ENCODE results near the gene HPRT1.
"Not testable (repeated sequence)": the region's sequence is repeated elsewhere in the genome, so short reads cannot be mapped to it uniquely, and the experiment has no call there.

HPRT1 gene, protein sequence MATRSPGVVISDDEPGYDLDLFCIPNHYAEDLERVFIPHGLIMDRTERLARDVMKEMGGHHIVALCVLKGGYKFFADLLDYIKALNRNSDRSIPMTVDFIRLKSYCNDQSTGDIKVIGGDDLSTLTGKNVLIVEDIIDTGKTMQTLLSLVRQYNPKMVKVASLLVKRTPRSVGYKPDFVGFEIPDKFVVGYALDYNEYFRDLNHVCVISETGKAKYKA

DNA sequence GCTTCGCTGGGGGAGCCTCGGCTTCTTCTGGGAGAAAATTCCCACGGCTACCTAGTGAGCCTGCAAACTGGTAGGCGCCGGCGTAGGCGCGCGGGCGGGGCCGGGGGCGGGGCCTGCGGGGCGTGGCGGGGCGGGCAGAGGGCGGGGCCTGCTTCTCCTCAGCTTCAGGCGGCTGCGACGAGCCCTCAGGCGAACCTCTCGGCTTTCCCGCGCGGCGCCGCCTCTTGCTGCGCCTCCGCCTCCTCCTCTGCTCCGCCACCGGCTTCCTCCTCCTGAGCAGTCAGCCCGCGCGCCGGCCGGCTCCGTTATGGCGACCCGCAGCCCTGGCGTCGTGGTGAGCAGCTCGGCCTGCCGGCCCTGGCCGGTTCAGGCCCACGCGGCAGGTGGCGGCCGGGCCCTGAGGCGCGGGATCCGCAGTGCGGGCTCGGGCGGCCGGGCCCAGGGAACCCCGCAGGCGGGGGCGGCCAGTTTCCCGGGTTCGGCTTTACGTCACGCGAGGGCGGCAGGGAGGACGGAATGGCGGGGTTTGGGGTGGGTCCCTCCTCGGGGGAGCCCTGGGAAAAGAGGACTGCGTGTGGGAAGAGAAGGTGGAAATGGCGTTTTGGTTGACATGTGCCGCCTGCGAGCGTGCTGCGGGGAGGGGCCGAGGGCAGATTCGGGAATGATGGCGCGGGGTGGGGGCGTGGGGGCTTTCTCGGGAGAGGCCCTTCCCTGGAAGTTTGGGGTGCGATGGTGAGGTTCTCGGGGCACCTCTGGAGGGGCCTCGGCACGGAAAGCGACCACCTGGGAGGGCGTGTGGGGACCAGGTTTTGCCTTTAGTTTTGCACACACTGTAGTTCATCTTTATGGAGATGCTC is at the start of gene HPRT1:
TSS of gene HPRT1 (plus strand) at position 161 of the 857 bp plus-strand sequence. CDS start at position 308, 147 bp downstream.
- peak; percentile 71 for DNase-seq

- DNase-seq: no peak
Observed at GRCh38 chrX:134416087-134416486, 43.9 kb upstream of the HPRT1 start.

GRCh38 chrX:134418317-134419113 is 41.5 kb upstream of the HPRT1 start:
- DNase-seq: no peak

DNA sequence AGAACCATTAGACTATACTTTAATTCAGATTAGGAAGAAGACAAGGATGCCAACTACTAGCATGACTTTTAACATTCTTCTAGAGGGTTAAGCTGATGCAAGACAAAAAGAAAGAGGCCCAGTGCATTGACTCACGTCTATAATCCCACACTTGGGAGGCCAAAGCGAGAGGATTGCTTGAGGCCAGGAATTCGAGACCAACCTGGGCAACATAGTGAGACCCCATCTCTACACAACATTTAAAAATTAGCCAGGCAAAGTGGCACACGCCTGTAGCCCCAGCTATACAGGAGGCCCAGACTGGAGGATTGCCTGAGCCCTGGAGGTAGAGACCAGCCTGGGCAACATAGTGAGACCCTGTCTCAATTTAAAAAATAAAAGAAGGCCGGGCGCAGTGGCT is 40.2 kb upstream of the HPRT1 start:
- DNase-seq: no peak

- DNase-seq: no peak
Observed at GRCh38 chrX:134423606-134424005, 36.4 kb upstream of the HPRT1 start.

DNA sequence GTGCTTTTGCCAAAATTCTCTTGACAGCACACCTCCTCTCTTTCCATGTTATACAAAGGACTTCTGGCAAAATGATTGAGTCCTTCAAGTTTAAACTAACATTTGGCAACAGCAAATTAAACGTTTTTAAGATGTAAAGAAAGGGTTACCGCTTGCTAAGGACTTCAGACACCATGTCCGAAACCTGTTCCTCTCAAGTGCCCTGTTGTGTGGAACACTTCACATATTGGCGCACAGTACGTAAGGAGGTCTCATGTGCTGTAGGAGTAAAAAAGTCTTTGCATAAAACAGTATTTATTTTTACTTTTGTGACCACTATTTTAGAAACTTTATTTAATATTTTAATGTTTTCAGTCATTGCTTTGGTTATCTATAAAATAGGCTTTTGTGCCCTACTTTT is 33.7 kb upstream of the HPRT1 start:
- DNase-seq: no peak

- DNase-seq: no peak
Observed at GRCh38 chrX:134431894-134432293, 28.1 kb upstream of the HPRT1 start.

GRCh38 chrX:134435894-134436293 is 24.1 kb upstream of the HPRT1 start:
- DNase-seq: no peak

GRCh38 chrX:134443020-134443419 is 16.9 kb upstream of the HPRT1 start:
- no peak for DNase-seq

DNA sequence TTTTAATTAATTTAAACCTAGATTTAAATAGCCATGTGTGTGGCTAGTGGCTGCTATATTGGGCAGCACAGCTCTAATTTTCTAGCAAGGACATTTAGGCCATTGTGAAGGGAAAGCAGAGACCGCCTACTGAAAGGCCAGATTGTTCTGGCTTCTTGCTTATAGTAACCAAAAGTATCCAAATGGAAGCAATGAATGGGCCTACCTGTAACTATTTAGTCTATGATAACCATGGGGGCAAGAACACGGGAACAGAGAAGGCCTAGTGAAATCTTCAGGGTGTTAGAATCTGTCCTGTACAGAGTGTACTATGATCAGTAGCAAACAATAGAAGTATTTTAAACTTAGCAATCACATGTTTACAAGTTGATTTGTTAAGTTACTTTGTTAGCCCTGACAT is 16.5 kb upstream of the HPRT1 start:
- no peak for DNase-seq

DNA sequence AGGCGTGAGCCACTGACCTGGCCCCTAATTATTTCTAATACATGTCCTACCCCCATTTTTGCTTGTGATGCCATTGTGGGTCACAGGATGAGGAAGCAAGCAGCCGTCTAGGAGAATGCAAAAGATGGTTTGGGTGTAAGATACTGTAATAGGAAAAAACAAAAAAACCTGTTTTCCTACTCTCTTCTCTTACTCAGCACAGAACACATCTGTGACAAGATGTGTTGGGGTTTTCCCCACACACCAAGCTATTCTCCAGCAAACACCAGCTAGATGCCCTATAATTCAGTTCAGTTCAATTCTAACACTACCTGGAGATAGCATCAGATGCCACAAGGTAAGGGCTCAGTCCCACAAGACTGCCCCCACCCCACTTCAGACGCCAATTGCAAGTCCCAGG is 15.3 kb upstream of the HPRT1 start:
- no peak for DNase-seq

GRCh38 chrX:134452596-134452995 is 7.4 kb upstream of the HPRT1 start:
- DNase-seq: no peak

DNA sequence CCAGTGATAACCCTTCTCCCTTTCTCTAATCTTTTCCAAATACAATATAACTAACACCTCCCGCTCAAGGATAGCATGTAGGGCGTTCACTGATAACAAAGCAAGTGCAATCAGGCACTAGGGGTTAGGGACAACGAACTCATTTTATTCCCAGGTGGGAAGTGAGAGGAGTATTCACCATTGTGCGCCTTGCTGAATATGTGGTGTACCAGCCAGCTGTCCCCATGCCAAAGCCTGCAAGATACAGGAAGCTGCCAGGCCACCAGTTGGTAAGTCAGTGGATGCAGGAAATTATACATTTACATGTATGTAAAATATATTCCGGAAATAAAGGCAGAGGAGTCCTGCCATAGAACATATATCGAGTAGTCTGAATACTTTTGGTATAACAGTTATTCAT is 6.3 kb upstream of the HPRT1 start:
- DNase-seq: no peak

GRCh38 chrX:134454506-134454905 is 5.5 kb upstream of the HPRT1 start:
- DNase-seq: no peak

DNA sequence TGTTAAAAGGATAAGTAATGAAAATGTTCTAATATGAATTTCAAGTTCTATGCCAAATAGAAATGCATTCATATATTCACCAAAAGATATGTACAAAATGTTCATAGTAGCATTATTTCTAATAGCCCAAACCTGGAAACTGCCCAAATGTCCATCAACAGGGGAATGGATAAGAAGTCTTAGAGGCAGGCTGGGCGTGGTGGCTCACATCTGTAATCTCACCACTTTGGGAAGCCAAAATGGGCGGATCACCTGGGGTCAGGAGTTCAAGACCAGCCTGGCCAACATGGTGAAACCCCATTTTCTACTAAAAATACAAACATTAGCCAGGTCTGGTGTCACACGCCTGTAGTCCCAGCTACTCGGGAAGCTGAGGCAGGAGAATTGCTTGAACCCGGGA is 2.3 kb upstream of the HPRT1 start:
- DNase-seq: no peak

GRCh38 chrX:134459683-134460004 is 321 bp upstream of the HPRT1 start:
- peak; percentile 22 for DNase-seq

GRCh38 chrX:134460862-134461220 is 876 bp downstream of the HPRT1 start:
- DNase-seq: no peak

- no peak for DNase-seq
Observed at GRCh38 chrX:134461437-134461836, 1.5 kb downstream of the HPRT1 start.

GRCh38 chrX:134462927-134463326 is 3.0 kb downstream of the HPRT1 start:
- no peak for DNase-seq

GRCh38 chrX:134464453-134464852 is 4.5 kb downstream of the HPRT1 start:
- DNase-seq: not testable (repeated sequence)

DNA sequence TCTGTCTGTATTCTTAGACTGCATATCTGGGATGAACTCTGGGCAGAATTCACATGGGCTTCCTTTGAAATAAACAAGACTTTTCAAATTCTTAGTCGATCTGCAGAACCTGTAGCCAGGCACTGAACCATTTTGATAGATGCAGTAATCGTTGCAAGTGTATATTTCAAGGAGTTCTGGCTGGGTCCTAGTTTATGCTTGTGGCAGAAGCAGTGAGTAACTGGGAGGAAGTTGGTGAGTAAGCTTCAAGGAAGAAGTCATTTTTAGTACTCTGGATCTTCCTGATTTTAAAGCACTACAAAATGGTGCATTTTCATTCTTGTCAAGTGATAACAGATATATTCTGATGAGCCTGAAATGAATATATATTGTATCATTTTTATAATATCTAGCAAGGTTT is 9.5 kb downstream of the HPRT1 start:
- no peak for DNase-seq

- DNase-seq: no peak
Observed at GRCh38 chrX:134470013-134470412, 10.0 kb downstream of the HPRT1 start.

DNA sequence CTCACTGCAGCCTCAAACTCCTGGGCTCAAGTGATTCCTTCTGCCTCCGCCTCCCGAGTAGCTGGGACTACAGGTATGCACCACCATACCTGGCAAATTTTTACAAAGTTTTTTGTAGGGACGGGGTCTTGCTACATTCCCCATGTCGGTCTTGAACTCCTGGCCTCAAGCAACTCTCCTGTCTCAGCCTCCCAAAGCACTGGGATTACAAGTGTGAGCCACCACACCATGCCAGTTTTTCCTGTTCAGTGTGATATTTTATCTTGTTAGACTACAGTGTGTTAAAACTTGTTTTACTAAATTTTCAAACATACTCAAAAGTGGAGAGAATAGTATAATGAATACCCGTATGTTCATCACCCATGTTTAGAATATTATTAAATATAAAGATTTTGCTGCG is 12.1 kb downstream of the HPRT1 start:
- no peak for DNase-seq

DNA sequence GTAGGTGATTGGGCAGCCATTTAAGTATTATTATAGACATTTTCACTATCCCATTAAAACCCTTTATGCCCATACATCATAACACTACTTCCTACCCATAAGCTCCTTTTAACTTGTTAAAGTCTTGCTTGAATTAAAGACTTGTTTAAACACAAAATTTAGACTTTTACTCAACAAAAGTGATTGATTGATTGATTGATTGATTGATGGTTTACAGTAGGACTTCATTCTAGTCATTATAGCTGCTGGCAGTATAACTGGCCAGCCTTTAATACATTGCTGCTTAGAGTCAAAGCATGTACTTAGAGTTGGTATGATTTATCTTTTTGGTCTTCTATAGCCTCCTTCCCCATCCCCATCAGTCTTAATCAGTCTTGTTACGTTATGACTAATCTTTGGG is 16.3 kb downstream of the HPRT1 start:
- no peak for DNase-seq
